ENCODE results near the gene PTPRS.

DNA sequence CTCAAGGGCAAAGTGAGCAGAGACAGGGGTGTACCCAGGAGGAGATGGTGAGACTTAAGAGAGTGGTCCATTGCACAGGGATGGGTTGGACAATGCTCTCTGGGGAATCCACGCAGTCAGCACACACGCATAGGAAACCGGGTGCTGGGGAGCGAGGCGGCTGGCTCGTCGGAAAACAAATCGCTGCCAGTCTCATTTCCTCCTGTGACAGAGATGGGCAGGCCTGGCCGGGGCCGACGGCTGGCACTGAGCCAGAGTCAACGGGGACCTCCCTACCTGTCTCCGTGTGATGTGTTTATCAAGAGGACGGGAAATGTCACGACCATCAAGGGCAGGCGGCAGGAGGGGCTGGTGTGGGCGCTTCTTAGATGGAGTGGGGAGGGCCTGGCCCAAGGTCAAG lies 27.3 kb downstream of the PTPRS start:
- TF ChIP-seq POLR2AphosphoS5 (IDR thresholded peaks at IDR 0.05; ENCODE audit: insufficient read depth, low read depth, low read length): no peak
- TF ChIP-seq, protein P1, sequence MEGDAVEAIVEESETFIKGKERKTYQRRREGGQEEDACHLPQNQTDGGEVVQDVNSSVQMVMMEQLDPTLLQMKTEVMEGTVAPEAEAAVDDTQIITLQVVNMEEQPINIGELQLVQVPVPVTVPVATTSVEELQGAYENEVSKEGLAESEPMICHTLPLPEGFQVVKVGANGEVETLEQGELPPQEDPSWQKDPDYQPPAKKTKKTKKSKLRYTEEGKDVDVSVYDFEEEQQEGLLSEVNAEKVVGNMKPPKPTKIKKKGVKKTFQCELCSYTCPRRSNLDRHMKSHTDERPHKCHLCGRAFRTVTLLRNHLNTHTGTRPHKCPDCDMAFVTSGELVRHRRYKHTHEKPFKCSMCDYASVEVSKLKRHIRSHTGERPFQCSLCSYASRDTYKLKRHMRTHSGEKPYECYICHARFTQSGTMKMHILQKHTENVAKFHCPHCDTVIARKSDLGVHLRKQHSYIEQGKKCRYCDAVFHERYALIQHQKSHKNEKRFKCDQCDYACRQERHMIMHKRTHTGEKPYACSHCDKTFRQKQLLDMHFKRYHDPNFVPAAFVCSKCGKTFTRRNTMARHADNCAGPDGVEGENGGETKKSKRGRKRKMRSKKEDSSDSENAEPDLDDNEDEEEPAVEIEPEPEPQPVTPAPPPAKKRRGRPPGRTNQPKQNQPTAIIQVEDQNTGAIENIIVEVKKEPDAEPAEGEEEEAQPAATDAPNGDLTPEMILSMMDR (IDR thresholded peaks at IDR 0.05; ENCODE audit: extremely low read depth in 1 of 2, insufficient read depth in 1 of 2, low read depth in 1 of 2, low read length in 2 of 2): no peak
- TF ChIP-seq GATA2 (IDR thresholded peaks at IDR 0.05; ENCODE audit: insufficient read depth, insufficient read length, low read depth, low read length): no peak
- TF ChIP-seq POLR2A (IDR thresholded peaks at IDR 0.05; ENCODE audit: low read depth, low read length): no peak
- TF ChIP-seq, protein P2, sequence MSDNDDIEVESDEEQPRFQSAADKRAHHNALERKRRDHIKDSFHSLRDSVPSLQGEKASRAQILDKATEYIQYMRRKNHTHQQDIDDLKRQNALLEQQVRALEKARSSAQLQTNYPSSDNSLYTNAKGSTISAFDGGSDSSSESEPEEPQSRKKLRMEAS (IDR thresholded peaks at IDR 0.05; ENCODE audit: insufficient read depth, insufficient read length): no peak
- no peak for TF ChIP-seq MYC (IDR thresholded peaks at IDR 0.05; ENCODE audit: low read depth, low read length)
- no peak for TF ChIP-seq JUN (IDR thresholded peaks at IDR 0.05; ENCODE audit: borderline replicate concordance, insufficient read depth, insufficient read length, low read depth)
- TF ChIP-seq EZH2 (IDR thresholded peaks at IDR 0.05; ENCODE audit: borderline replicate concordance, low read depth, low read length, severe bottlenecking): no peak

Data from endothelial cell of umbilical vein (primary cell).